ENCODE measurements around the gene LDLR. TPM values are rescaled to one million over a fixed set of nuclear protein-coding genes. Genes with fewer than 3 reads are reported as not detected.

LDLR gene
- total RNA-seq, 4 donors from 2014 or later: 11.0 to 31.1 (median 23.3) TPM

GRCh38 chr19:11173516-11174155, 84.4 kb downstream of the LDLR start:
- no peak for TF ChIP-seq CTCF (IDR thresholded peaks at IDR 0.05; ENCODE audit: low read depth)

GRCh38 chr19:11174336-11174735, 85.1 kb downstream of the LDLR start:
- no peak for TF ChIP-seq CTCF (IDR thresholded peaks at IDR 0.05; ENCODE audit: low read depth)

DNA sequence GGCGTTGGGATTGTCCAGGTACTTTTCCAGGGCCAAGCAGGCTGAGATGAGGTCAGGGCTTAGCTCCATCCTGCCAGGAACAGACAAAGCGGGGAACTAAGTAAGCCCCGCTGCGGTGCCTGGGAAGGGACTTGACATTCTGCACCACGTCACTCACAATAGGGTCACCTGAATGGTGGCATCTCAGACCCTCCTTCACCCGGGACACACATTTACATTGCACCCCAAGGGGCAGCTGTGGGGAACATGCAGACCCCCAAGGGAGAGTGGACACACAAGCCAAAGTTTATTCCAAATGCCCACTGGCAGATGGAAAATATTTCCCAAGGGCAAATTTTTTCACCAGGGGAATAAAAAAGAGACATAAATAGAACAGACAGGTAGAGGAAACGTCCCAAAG, 86.7 kb downstream of the LDLR start:
- no peak for TF ChIP-seq CTCF (IDR thresholded peaks at IDR 0.05; ENCODE audit: low read depth)

DNA sequence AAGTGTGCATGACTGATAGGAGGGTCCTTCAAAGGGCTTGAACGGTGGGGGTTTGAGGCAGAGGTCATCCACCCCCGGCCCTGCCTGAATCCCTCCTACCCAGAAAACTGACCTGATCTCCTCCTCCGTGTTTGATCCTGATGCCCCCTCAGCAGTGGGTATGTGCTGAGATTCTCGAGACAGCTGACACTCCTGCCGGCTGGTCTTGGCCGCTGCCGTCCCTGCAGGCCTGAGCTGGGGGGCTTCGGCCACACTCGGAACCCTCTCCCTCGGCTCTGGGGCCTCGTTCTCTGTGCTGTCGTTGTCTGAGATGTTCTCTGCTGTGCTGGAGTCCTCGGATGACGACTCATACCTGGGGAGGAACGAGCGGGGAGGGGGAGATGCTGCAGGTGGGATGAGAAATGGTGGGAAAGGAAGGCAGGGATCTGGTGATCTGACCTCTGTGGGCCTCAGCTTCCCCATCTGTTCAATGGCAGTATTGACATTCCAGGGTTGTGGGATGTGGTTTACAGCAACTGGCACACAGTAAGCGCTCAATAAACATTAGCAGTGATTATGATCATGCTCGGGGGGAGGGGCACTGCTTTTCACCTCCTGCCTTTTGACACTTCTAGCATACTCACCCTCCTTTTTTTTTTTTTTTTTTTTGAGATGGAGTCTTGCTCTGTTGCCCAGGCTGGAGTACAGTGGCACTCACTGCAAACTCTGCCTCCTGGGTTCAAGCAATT, 87.4 kb downstream of the LDLR start:
- no peak for TF ChIP-seq CTCF (IDR thresholded peaks at IDR 0.05; ENCODE audit: low read depth)

DNA sequence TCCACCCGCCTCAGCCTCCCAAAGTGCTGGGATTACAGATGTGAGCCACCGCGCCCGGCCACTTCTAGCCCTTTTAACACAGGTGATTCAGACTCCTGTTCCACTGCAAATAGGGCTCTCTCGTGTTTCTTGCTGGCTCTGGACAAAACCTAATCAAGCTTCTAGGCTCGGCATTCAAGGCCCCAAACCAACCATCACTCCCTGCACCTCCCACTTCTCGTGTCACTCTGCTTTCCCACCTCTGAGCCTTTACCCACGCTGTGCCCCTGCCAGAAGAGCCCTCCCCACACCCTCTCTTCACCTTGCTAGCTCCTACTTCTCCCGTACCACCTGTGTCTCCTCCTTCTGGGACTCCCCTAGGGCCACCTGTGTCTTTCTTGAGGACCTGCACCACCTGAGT, 88.3 kb downstream of the LDLR start:
- no peak for TF ChIP-seq CTCF (IDR thresholded peaks at IDR 0.05; ENCODE audit: low read depth)

- TF ChIP-seq CTCF (IDR thresholded peaks at IDR 0.05; ENCODE audit: low read depth): no peak
Measured at GRCh38 chr19:11179716-11180297, 90.5 kb downstream of the LDLR start.

DNA sequence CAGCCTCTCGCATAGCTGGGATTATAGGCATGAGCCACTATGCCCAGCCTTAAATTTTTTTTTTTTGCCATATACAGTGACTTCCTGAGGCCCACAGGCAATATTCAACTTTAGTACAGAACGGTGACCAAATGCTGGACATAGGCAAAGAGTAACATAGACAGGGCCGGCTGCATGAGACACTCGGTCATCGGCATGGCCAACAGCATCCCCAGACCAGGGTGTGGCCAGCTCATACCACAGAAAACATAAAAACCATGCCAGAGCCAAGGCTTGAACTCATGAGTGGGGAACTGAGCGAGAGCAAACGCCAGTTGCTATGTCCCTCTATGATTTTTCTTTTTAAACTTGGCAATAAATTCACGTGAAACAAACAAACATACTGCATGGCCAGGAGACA, 91.1 kb downstream of the LDLR start:
- no peak for TF ChIP-seq CTCF (IDR thresholded peaks at IDR 0.05; ENCODE audit: low read depth)

Data from subcutaneous adipose tissue (tissue), 4 donors.